ENCODE results near the gene MIPOL1. TPM values are rescaled to one million over a fixed set of nuclear protein-coding genes. Genes with fewer than 3 reads are reported as not detected.
A peak's percentile ranks its signal among the peaks of the same experiment; 100 is the strongest.
"Not testable (repeated sequence)": the region's sequence is repeated elsewhere in the genome, so short reads cannot be mapped to it uniquely, and the experiment has no call there.

MIPOL1 gene
- total RNA-seq, 4 donors from 2014 or later = 17.0 to 43.4 (median 30.2) TPM

- 0 to 3% methylated on average over 1 of the region's 1 CpG for WGBS, 2 donors
- H3K27me3 ChIP-seq = no peaks in the 10 kb centered on the region
- no peak overlapping the region for H3K27ac ChIP-seq
- DNase-seq = no peak
- no peak for TF ChIP-seq POLR2A (IDR thresholded peaks at IDR 0.05)
- peak in 5 of 6 experiments; percentile 17 to 65 (median 49) for TF ChIP-seq CTCF (IDR thresholded peaks at IDR 0.05)
- H3K4me1 ChIP-seq = no peaks in the 10 kb centered on the region
- H3K36me3 ChIP-seq = no peaks in the 10 kb centered on the region
- H3K9me3 ChIP-seq = no peaks in the 10 kb centered on the region
- H3K4me3 ChIP-seq (replicated peaks in 1 of 3) = no peak overlapping the region
- intact Hi-C loops (cut with DNase I) = no loop called here
Observed at GRCh38 chr14:37232907-37233481, 35.3 kb downstream of the MIPOL1 start.

GRCh38 chr14:37234222-37234621 is 36.5 kb downstream of the MIPOL1 start:
- no peak overlapping the region for H3K4me3 ChIP-seq (replicated peaks in 1 of 3)
- WGBS, 2 donors = 93 to 96% methylated on average over 3 of the region's 3 CpGs

GRCh38 chr14:37236044-37236443 is 38.3 kb downstream of the MIPOL1 start:
- H3K4me3 ChIP-seq (replicated peaks in 1 of 3); intact Hi-C loops (cut with DNase I); H3K4me1 ChIP-seq; H3K27me3 ChIP-seq; DNase-seq; H3K36me3 ChIP-seq; H3K27ac ChIP-seq; H3K9me3 ChIP-seq: not testable (repeated sequence)
- 94 to 99% methylated on average over 4 of the region's 4 CpGs for WGBS, 2 donors

More at GRCh38 chr14:37234222-37234621, 36.5 kb downstream of the MIPOL1 start:
- H3K36me3 ChIP-seq = no peaks in the 10 kb centered on the region
- intact Hi-C loops (cut with DNase I) = no loop called here
- no peaks in the 10 kb centered on the region for H3K9me3 ChIP-seq
- H3K4me1 ChIP-seq = no peaks in the 10 kb centered on the region
- TF ChIP-seq POLR2A (IDR thresholded peaks at IDR 0.05) = no peak
- no peak for TF ChIP-seq CTCF (IDR thresholded peaks at IDR 0.05)
- H3K27me3 ChIP-seq = no peaks in the 10 kb centered on the region
- H3K27ac ChIP-seq = no peak overlapping the region
- DNase-seq = no peak

GRCh38 chr14:37237094-37237493 is 39.4 kb downstream of the MIPOL1 start:
- Histone ChIP-seq H3K4me1 (peaks cover 8 to 10% of the 10 kb centered on the region in 2 donors), H3K27ac (no peak overlapping the region), H3K27me3 (no peaks in the 10 kb centered on the region), H3K9me3 (no peaks in the 10 kb centered on the region), H3K36me3 (no peaks in the 10 kb centered on the region), H3K4me3 (replicated peaks in 1 of 3) (no peak overlapping the region)
- intact Hi-C loops (cut with DNase I) = no loop called here
- TF ChIP-seq CTCF (IDR thresholded peaks at IDR 0.05) = no peak
- no peak for DNase-seq

- H3K4me1 ChIP-seq = peaks cover 8 to 10% of the 10 kb centered on the region in 2 donors
- H3K4me3 ChIP-seq (replicated peaks in 1 of 3) = no peak overlapping the region
- no peak for DNase-seq
- intact Hi-C loops (cut with DNase I) = no loop called here
- no peaks in the 10 kb centered on the region for H3K36me3 ChIP-seq
- no peaks in the 10 kb centered on the region for H3K27me3 ChIP-seq
- H3K27ac ChIP-seq = no peak overlapping the region
- no peaks in the 10 kb centered on the region for H3K9me3 ChIP-seq
- TF ChIP-seq POLR2A (IDR thresholded peaks at IDR 0.05) (no peak), CTCF (IDR thresholded peaks at IDR 0.05) (no peak)
- 69 to 71% methylated on average over 5 of the region's 5 CpGs for whole genome bisulfite sequencing, 2 donors
Observed at GRCh38 chr14:37237735-37238200, 40.0 kb downstream of the MIPOL1 start.
